Transverse colon (tissue), 4 donors: ENCODE measurements around the gene GALNT10. TPM values are rescaled to one million over a fixed set of nuclear protein-coding genes. Genes with fewer than 3 reads are reported as not detected.
A peak's percentile ranks its signal among the peaks of the same experiment; 100 is the strongest.
"Not testable (repeated sequence)": the region's sequence is repeated elsewhere in the genome, so short reads cannot be mapped to it uniquely, and the experiment has no call there.

Experiments
- DNase-seq: peaks from one replicate; pipeline ENCODE4 v3.0.0-alpha.2; 2019
- H3K27ac ChIP-seq, 4 donors: fragments of 200-600 bp; sonication (generic); 2 replicates each; pipeline ENCODE4 v1.5.1; 2016 to 2018; ENCODE audit warnings: inconsistent platforms in 4 of 4
- H3K27me3 ChIP-seq: fragments of 200-600 bp; sonication (generic); 2 replicates; pipeline ENCODE4 v1.5.1; 2017; ENCODE audit warnings: inconsistent platforms
- H3K36me3 ChIP-seq, 4 donors: fragments of 200-600 bp; sonication (generic); 2 replicates each; pipeline ENCODE4 v1.5.1; 2017 to 2019; ENCODE audit warnings: inconsistent platforms in 4 of 4
- H3K4me1 ChIP-seq, 4 donors: fragments of 200-600 bp; sonication (generic); 2 replicates each; pipeline ENCODE4 v1.5.1; 2017 to 2020; ENCODE audit warnings: inconsistent platforms in 4 of 4
- H3K4me3 ChIP-seq, 4 donors: fragments of 200-600 bp; sonication (generic); 1 replicate in 1 of 4; 2 replicates in 3 of 4; pipeline versions ENCODE4 v1.5.1 to v1.6.1; 2017 to 2019; ENCODE audit warnings: inconsistent platforms in 4 of 4
- H3K9me3 ChIP-seq, 2 donors: fragments of 200-600 bp; sonication (generic); 2 replicates each; pipeline ENCODE4 v1.5.1; 2017 to 2019; ENCODE audit warnings: inconsistent platforms in 2 of 2
- CTCF ChIP-seq, 5 experiments: fragments of 200-600 bp in 3 of 5; fragments of 450-650 bp in 2 of 5; sonication (generic) in 3 of 5; IDR thresholded peaks; 1 replicate in 2 of 5; 2 replicates in 3 of 5; pipeline ENCODE4 v1.5.1; 2016 to 2017; ENCODE audit warnings: antibody characterized with exemption in 5 of 5, inconsistent platforms in 3 of 5, mild to moderate bottlenecking in 2 of 5, moderate library complexity in 1 of 5
- EP300 ChIP-seq: sonication (generic); formaldehyde crosslinking; IDR thresholded peaks from one replicate; pipeline ENCODE4 v1.6.1; 2017; ENCODE audit warnings: antibody characterized with exemption, low read depth
- POLR2A ChIP-seq: fragments of 450-650 bp; IDR thresholded peaks from one replicate; pipeline ENCODE4 v1.6.1; 2016; ENCODE audit warnings: antibody characterized with exemption, mild to moderate bottlenecking, moderate library complexity
- POLR2AphosphoS5 ChIP-seq, 3 donors: sonication (generic); formaldehyde crosslinking; IDR thresholded peaks; one replicate each; pipeline ENCODE4 v1.6.1; 2016; ENCODE audit warnings: antibody characterized with exemption in 3 of 3
- WGBS, 2 donors: methylation state at CpG; one replicate each; pipeline ENCODE4 v1.1.5; 2018; ENCODE audit warnings: low coverage in 1 of 2; 5-methylcytosine and 5-hydroxymethylcytosine counted together
- in situ Hi-C, 4 donors: fragments of 200-750 bp; cut with MboI; loops; one replicate each; pipeline versions ENCODE4 v1.15.0 to v1.15.1; 2017; ENCODE audit warnings: low sequenced_read_pairs in 3 of 4, low pct_ligation_motif_present in 1 of 4, low pct_unique_long_range_greater_than_20kb in 1 of 4
- intact Hi-C: fragments of 100-400 bp; cut with DNase I; formaldehyde crosslinking; loops from one replicate; pipeline ENCODE4 v1.15.1; 2023; ENCODE audit warnings: low total_unique reads
- total RNA-seq, 4 donors: library from RNA; depleted of rRNA; stranded (reverse); fragments of >200 nt; gene quantifications; one replicate each; pipeline ENCODE4 v1.1.0, GENCODE V29; 2016

GALNT10 gene
- total RNA-seq, 4 donors from 2014 or later: 18.7 to 142 (median 39.3) TPM

- H3K36me3 ChIP-seq: no peaks in the 10 kb centered on the region
- no peak for DNase-seq
- no peaks in the 10 kb centered on the region for H3K9me3 ChIP-seq
- no peak overlapping the region for H3K27ac ChIP-seq
- intact Hi-C loops (no loop called here), in situ Hi-C loops (no loop called here)
- no peak overlapping the region for H3K4me3 ChIP-seq
- H3K27me3 ChIP-seq: no peaks in the 10 kb centered on the region
- H3K4me1 ChIP-seq: no peaks in the 10 kb centered on the region
- TF ChIP-seq POLR2AphosphoS5 (IDR thresholded peaks at IDR 0.05) (no peak), CTCF (IDR thresholded peaks at IDR 0.05) (no peak), POLR2A (no peak), EP300 (no peak)
Measured at GRCh38 chr5:154146409-154146808, 44.1 kb upstream of the GALNT10 start.

GRCh38 chr5:154147666-154148065 lies 42.9 kb upstream of the GALNT10 start:
- Histone ChIP-seq H3K4me1 (no peaks in the 10 kb centered on the region), H3K27ac (no peak overlapping the region), H3K27me3 (no peaks in the 10 kb centered on the region), H3K9me3 (no peaks in the 10 kb centered on the region), H3K4me3 (no peak overlapping the region), H3K36me3 (no peaks in the 10 kb centered on the region)
- intact Hi-C loops (no loop called here), in situ Hi-C loops (no loop called here)
- 65 to 72% methylated on average over 2 of the region's 2 CpGs for WGBS, 2 donors
- TF ChIP-seq CTCF (IDR thresholded peaks at IDR 0.05) (no peak), POLR2A (no peak), EP300 (no peak)
- DNase-seq: no peak

- H3K9me3 ChIP-seq, in situ Hi-C loops, H3K4me1 ChIP-seq, H3K27ac ChIP-seq, H3K4me3 ChIP-seq, H3K36me3 ChIP-seq, DNase-seq, H3K27me3 ChIP-seq, intact Hi-C loops: not testable (repeated sequence)
- WGBS, 2 donors: 97% methylated on average over 2 of the region's 2 CpGs; no CpG with 5 or more reads in 1 of the 2 donors
Measured at GRCh38 chr5:154150471-154150870, 40.1 kb upstream of the GALNT10 start.

GRCh38 chr5:154157483-154158378 lies 32.8 kb upstream of the GALNT10 start:
- Histone ChIP-seq H3K36me3 (no peaks in the 10 kb centered on the region), H3K27ac (no peak overlapping the region), H3K4me3 (no peak overlapping the region), H3K4me1 (no peaks in the 10 kb centered on the region), H3K9me3 (no peaks in the 10 kb centered on the region), H3K27me3 (no peaks in the 10 kb centered on the region)
- intact Hi-C loops: no loop called here
- WGBS, 2 donors: 33 to 67% methylated on average over 1 to 6 of the region's 6 CpGs
- in situ Hi-C loops: no loop called here
- TF ChIP-seq CTCF (IDR thresholded peaks at IDR 0.05) (peak in 2 of 5 experiments; percentile 12 to 13), EP300 (no peak)
- DNase-seq: no peak

- no peak overlapping the region for H3K4me3 ChIP-seq
- no peak for DNase-seq
- intact Hi-C loops (no loop called here), in situ Hi-C loops (no loop called here)
- H3K27ac ChIP-seq: no peak overlapping the region
- TF ChIP-seq CTCF (IDR thresholded peaks at IDR 0.05) (no peak), EP300 (no peak), POLR2AphosphoS5 (IDR thresholded peaks at IDR 0.05) (no peak), POLR2A (no peak)
- no peaks in the 10 kb centered on the region for H3K4me1 ChIP-seq
- H3K9me3 ChIP-seq: no peaks in the 10 kb centered on the region
- H3K36me3 ChIP-seq: no peaks in the 10 kb centered on the region
- WGBS, 2 donors: 32 to 40% methylated on average over 1 of the region's 1 CpG
- no peaks in the 10 kb centered on the region for H3K27me3 ChIP-seq
Measured at GRCh38 chr5:154158379-154158737, 32.2 kb upstream of the GALNT10 start.
